Activated naive CD4-positive, alpha-beta T cell treated with anti-CD3 and anti-CD28 coated beads, Interleukin-2, amount 10 ng/mL, durations not matched to agents 7 days and 5 days (primary cell): Measurements from ENCODE around the gene LCA5L.
"Not testable (repeated sequence)": the region's sequence is repeated elsewhere in the genome, so short reads cannot be mapped to it uniquely, and the experiment has no call there.

Source experiments
- CTCF ChIA-PET: fragments of 350-600 bp; sonication (Branson Sonifier 250); formaldehyde crosslinking; loops from one replicate; lab custom pipeline; 2021; ENCODE audit warnings: antibody characterized with exemption; lab: Charles Lee
- DNase-seq: peaks from one replicate; pipeline ENCODE4 v3.0.0-alpha.2; 2020
- H3K27ac Mint-ChIP-seq: one replicate; pipeline ENCODE4 v1.8.0; 2021; ENCODE audit warnings: mild to moderate bottlenecking, moderate library complexity, mixed read lengths
- H3K27me3 Mint-ChIP-seq: one replicate; pipeline ENCODE4 v1.8.0; 2021; ENCODE audit warnings: mild to moderate bottlenecking, mixed read lengths
- H3K36me3 Mint-ChIP-seq: one replicate; pipeline ENCODE4 v1.8.0; 2021; ENCODE audit warnings: mixed read lengths
- H3K4me1 Mint-ChIP-seq: one replicate; pipeline ENCODE4 v1.8.0; 2021; ENCODE audit warnings: mixed read lengths
- H3K4me3 Mint-ChIP-seq: one replicate; pipeline ENCODE4 v1.8.0; 2021; ENCODE audit warnings: mild to moderate bottlenecking, moderate library complexity, mixed read lengths
- H3K9me3 Mint-ChIP-seq: one replicate; pipeline ENCODE4 v1.8.0; 2021; ENCODE audit warnings: mixed read lengths

Gene LCA5L

DNA sequence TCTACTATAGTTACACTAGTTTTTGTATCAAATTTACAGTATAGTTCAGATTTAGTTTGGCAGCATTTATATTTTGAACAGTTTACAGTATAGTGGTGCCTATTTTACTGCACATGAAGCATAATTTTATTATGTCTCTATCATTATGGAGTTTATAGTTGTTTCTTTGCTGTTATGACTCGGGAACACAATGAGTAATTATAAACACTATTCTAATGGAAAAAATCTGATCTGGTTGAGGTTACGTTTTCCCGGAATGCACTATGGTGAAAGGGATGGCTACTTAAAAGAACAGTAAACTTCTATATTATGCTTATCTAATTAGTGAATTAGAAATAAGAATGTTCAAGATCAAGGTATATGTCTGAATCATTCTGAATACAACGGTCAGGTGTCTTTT, 10.6 kb downstream of the LCA5L start:
- no peaks in the 10 kb centered on the region for H3K9me3 Mint-ChIP-seq
- H3K36me3 Mint-ChIP-seq: no peaks in the 10 kb centered on the region
- no peak overlapping the region for H3K27ac Mint-ChIP-seq
- CTCF ChIA-PET: no interaction called here
- no peak overlapping the region for H3K4me3 Mint-ChIP-seq
- H3K27me3 Mint-ChIP-seq: peaks cover 11% of the 10 kb centered on the region
- no peaks in the 10 kb centered on the region for H3K4me1 Mint-ChIP-seq
- DNase-seq: no peak

DNA sequence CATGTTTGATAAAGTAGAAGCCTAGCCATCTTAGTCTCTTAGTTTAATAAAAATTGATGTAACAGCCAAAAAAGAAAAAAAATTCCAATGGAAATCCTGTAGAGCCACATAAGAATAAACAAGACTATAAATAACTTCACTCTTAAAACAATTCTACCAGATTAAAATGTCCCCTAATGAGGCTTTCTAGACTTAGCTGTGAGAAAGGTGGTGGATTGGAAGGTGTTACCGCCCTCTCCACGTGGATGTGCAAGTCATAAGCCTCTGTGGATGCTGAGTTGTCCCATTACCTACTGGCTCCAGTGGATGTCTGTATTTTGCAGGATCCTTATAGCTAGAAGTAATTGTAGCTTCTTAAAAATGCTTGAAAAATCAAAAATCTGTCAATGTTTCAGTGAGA, 14.6 kb downstream of the LCA5L start:
- H3K27me3 Mint-ChIP-seq: peaks cover 5% of the 10 kb centered on the region
- CTCF ChIA-PET: interaction anchor here (0.8 to 1.6 kb wide), 2 partner anchors 11 to 19 kb away, joined by 3 to 4 read pairs; no protein-coding TSS in a partner anchor
- H3K27ac Mint-ChIP-seq: no peak overlapping the region
- no peaks in the 10 kb centered on the region for H3K9me3 Mint-ChIP-seq
- no peak for DNase-seq
- no peaks in the 10 kb centered on the region for H3K4me1 Mint-ChIP-seq
- no peak overlapping the region for H3K4me3 Mint-ChIP-seq
- H3K36me3 Mint-ChIP-seq: no peaks in the 10 kb centered on the region

DNA sequence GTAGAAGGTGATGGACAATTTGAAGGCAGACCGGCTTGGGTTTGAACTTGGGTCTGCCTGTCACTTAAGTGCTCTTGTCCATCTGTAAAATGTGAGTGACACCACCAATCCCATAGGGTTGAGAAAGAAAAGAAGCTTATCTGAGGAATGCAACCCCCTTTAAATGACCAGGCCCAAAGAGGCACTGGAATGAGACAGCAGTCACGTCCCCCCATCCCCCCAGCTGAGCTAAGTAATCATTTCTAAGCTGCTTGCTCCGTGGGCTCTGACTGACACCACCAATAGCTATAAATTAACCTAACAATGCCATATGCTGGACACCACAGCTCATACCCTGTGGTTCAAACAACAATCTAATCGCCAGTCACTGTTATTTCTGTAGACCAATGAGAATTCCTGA, 15.1 kb downstream of the LCA5L start:
- Mint-ChIP-seq H3K27ac (no peak overlapping the region), H3K4me1 (no peaks in the 10 kb centered on the region), H3K36me3 (no peaks in the 10 kb centered on the region), H3K27me3 (peaks cover 9% of the 10 kb centered on the region), H3K9me3 (no peaks in the 10 kb centered on the region), H3K4me3 (no peak overlapping the region)
- no peak for DNase-seq
- CTCF ChIA-PET: interaction anchor here (0.8 to 1.6 kb wide), 2 partner anchors 12 to 18 kb away, joined by 3 to 4 read pairs; no protein-coding TSS in a partner anchor

DNA sequence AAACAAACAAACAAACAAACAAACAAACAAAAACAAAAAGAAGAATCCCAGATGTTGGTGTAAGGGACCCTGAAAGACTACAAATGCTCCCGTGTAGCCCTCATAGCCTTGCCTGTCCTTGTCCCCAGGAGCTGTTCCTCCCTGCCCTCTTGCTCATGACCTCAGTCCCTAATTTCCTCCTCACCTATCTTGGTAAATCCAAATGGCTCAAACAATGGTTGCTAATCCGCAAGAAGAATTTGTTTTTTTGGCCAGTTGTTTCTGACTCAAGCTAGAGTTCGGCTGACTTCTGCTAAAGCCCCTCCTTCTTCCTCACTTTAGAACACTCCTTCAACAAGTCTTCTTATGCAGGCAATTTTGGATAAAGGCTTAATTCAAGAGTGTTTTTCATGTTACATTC, 15.6 kb downstream of the LCA5L start:
- H3K36me3 Mint-ChIP-seq: no peaks in the 10 kb centered on the region
- no peak overlapping the region for H3K4me3 Mint-ChIP-seq
- CTCF ChIA-PET: interaction anchor here (1.6 kb wide), 1 partner anchor 18 kb away, joined by 4 read pairs; no protein-coding TSS in a partner anchor
- no peaks in the 10 kb centered on the region for H3K9me3 Mint-ChIP-seq
- peak overlapping the region; percentile 30 for H3K27ac Mint-ChIP-seq
- no peak for DNase-seq
- H3K27me3 Mint-ChIP-seq: peaks cover 9% of the 10 kb centered on the region
- no peaks in the 10 kb centered on the region for H3K4me1 Mint-ChIP-seq

DNA sequence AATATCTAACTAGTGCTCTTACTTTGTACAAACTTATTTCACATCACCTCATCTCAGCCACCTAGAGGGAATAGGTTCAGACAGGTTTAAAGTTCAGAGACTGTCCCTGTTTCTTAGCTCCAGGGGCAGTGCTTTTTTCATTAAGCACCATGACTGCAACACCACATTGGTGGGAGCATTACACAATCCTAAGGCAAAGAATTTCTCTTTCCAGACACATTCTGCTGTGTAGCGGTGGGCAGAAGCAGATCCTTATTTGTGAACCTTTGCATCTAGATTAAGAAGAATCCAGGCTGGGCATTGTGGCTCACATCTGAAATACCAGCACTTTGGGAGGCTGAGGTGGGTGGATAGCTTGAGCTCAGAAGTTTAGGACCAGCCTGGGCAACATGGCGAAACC, 16.1 kb downstream of the LCA5L start:
- H3K4me1 Mint-ChIP-seq: no peaks in the 10 kb centered on the region
- DNase-seq: no peak
- peaks cover 9% of the 10 kb centered on the region for H3K27me3 Mint-ChIP-seq
- H3K27ac Mint-ChIP-seq: no peak overlapping the region
- CTCF ChIA-PET: interaction anchor here (1.6 kb wide), 1 partner anchor 17 kb away, joined by 4 read pairs; no protein-coding TSS in a partner anchor
- no peaks in the 10 kb centered on the region for H3K9me3 Mint-ChIP-seq
- no peak overlapping the region for H3K4me3 Mint-ChIP-seq
- H3K36me3 Mint-ChIP-seq: no peaks in the 10 kb centered on the region

DNA sequence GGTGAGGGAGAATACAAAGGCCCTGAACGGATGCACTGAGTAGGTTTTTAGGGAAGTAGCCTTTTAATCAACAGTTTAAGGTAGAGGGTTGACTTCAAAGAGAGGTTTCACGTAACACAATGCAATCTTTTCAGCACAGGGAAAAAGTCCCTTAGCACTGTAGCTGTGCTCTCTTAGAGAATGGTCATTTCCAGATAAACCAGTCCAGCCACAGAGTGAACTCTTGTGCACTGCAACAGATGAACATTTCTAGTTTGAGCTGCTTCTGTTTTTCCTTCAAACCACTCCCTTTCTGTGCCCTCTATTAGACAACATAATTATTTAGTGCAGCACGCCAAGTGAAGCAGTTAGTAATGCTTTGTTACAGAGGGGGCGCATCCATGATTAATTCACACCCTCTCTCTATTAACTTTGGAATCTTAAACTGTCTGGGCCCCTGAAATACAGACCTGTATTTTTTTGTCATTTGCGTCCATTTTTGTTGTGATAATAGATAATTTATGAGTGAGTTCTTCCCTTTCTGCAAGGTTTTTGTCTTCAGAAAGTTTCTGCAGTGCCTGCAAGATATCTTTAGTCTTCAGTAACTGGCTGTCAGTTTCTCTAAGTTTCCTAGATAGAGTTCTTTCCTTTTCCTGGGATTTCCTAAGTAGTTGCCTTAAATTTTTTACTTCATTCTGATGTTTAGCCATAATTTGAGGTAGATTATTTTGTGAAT, 22.9 kb downstream of the LCA5L start:
- CTCF ChIA-PET: interaction anchor here (0.7 kb wide), 1 partner anchor 20 kb away, joined by 4 read pairs; no protein-coding TSS in a partner anchor
- Mint-ChIP-seq H3K9me3 (no peaks in the 10 kb centered on the region), H3K4me1 (no peaks in the 10 kb centered on the region), H3K27me3 (peaks cover 4% of the 10 kb centered on the region), H3K27ac (no peak overlapping the region), H3K36me3 (no peaks in the 10 kb centered on the region), H3K4me3 (no peak overlapping the region)
- DNase-seq: no peak

DNA sequence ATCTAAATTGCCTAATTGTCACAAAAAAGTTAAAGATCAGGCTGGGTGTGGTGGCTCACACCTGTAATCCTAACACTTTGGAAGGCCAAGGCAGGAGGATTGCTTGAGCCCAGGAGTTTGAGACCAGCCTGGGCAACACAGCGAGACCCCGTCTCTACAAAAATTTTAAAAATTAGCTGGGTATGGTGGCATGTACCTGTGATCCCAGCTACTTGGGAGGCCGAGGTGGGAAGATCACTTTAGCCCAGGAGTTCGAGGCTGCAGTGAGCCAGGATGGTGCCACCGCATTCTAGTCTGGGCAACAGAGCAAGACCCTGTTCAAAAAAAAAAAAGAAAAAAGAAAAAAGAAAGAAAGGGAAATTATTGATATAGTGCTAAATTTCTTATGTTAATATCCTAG, 26.4 kb downstream of the LCA5L start:
- H3K4me1 Mint-ChIP-seq, H3K27me3 Mint-ChIP-seq, H3K9me3 Mint-ChIP-seq, CTCF ChIA-PET, H3K36me3 Mint-ChIP-seq, H3K27ac Mint-ChIP-seq, DNase-seq, H3K4me3 Mint-ChIP-seq: not testable (repeated sequence)

DNA sequence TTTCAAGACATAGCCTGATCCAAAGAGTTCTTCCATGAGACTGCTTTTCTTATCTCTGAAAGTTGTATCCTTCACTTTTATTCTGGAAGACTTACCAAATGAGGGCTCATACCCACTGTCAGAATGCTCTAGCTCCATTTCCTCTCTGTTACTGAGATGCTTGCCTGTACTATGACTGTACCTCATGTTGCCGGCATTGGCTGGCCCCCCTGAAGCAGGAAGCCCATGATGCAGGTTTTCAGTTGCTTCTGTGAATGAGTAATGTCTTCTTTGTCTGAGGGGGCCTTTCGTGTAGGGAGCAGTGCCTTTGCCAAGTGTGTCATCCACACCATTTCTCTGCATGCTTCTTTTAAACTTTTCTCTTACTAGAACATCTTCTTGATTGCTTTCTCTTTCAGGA, 39.5 kb downstream of the LCA5L start:
- Mint-ChIP-seq H3K9me3 (peaks cover 7% of the 10 kb centered on the region), H3K27ac (no peak overlapping the region), H3K4me3 (no peak overlapping the region), H3K27me3 (no peaks in the 10 kb centered on the region), H3K36me3 (peaks cover 10% of the 10 kb centered on the region), H3K4me1 (no peaks in the 10 kb centered on the region)
- CTCF ChIA-PET: interaction anchor here (1.1 kb wide), 1 partner anchor 35 kb away, joined by 3 read pairs; no protein-coding TSS in a partner anchor
- no peak for DNase-seq

DNA sequence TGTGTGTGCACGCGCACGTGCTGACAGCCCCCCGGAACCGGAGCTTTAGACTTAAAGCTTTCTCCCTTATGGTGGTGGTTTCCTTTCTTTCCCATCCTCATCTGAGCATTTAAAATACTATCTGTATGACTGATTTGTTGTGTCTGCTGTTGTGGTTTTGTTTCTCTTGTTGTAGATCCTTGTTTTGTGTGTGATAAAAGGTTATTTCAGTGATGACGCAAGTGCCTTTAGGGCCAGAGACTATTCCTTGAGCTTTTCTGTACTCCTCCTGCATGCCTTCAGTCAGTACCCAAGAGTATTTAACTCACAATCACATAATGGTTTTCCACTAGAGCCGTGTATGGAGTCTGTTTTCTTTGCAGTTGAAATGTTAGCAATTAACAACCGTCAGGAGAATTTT, 45.4 kb downstream of the LCA5L start:
- Mint-ChIP-seq H3K36me3 (peaks cover 7% of the 10 kb centered on the region), H3K4me3 (no peak overlapping the region), H3K4me1 (no peaks in the 10 kb centered on the region), H3K27ac (no peak overlapping the region), H3K9me3 (no peaks in the 10 kb centered on the region), H3K27me3 (no peaks in the 10 kb centered on the region)
- CTCF ChIA-PET: no interaction called here
- DNase-seq: no peak

DNA sequence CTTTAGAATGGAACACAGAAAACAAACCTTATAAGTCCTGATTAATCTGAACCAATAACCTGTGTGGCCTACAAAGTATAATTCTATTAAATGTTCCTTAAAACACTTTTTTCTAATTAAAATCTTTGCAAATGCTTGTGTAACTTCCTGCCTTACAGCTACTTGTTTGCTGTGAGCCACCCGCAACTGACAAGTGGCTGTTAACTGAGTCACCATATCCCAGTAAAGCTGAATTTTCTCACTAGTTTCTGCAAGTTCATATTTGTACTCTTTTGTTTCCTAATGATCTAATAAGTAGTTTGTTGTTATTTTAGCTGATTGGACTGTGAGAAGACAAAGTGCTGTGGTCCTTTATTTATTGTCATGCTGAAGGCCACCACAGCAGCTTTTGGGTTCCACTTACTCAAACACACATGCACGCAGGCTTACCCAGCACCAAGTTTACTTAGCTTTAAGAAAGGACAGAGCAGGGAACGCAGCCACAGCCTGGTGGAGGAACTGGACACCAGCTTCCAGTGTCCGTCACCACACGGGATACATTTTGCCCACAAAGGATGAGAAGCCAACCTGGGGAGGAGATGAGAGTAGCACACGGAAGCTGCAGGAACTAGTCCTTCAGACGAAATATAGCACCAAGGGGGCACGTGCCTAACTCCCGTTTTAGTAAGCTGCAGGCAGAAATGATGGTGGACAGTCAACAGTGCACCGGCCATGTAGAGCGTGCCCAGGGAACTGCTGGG, 47.8 kb downstream of the LCA5L start:
- Mint-ChIP-seq H3K36me3 (peaks cover 18% of the 10 kb centered on the region), H3K4me3 (no peak overlapping the region), H3K4me1 (no peaks in the 10 kb centered on the region), H3K27ac (no peak overlapping the region), H3K27me3 (no peaks in the 10 kb centered on the region), H3K9me3 (no peaks in the 10 kb centered on the region)
- DNase-seq: no peak
- CTCF ChIA-PET: interaction anchor here (0.6 to 0.9 kb wide), 3 partner anchors 10 to 1911 kb away, joined by 3 read pairs; no protein-coding TSS in a partner anchor

DNA sequence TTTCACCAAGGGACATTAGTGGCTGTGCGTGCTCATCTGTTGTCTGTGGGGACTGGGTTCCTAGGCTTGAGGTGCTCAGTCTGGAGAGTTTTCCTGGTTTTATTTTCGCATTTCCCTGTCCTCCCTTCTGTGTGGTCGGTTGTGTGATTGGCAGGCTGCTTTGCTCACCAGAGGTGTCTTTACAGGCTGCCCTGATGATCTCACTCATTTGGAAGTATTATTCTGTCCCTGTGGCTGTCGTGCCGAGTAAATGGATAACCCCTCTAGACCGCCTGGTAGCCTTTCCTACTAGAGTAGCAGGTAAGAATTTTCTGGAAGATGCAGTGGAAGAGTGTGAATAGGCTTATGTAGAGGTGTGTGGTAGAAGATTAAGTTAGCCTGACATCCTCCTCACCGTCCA, 52.6 kb downstream of the LCA5L start:
- CTCF ChIA-PET: no interaction called here
- H3K27me3 Mint-ChIP-seq: no peaks in the 10 kb centered on the region
- H3K4me1 Mint-ChIP-seq: peaks cover 18% of the 10 kb centered on the region
- H3K9me3 Mint-ChIP-seq: no peaks in the 10 kb centered on the region
- no peak overlapping the region for H3K27ac Mint-ChIP-seq
- DNase-seq: no peak
- no peak overlapping the region for H3K4me3 Mint-ChIP-seq
- peaks cover 29% of the 10 kb centered on the region for H3K36me3 Mint-ChIP-seq

DNA sequence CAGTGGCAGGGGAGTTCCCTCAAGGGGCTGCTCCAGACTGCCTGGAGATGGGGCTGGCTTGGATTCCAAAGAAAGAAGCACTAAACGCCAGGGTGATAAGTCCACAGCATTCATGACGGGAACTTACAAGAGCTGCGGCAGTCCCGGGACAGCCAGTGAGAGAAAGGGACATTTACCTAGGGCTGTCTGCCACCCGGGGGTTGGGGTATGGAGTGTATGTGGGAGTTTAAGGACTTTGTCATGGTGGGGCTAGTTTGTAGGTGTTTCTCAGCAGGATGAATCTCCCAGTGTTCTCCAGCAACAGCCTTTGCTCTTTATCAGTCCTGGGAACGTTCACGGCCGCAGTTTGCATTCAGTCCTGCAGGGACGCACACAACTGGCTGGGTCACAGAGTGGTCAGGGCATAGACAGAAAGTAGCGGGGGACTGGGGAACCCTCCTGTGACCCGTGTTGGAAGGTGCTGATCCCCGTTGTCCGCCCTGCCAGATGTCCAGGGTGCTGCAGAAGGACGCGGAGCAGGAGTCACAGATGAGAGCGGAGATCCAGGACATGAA, 55.3 kb downstream of the LCA5L start:
- H3K4me3 Mint-ChIP-seq: no peak overlapping the region

DNA sequence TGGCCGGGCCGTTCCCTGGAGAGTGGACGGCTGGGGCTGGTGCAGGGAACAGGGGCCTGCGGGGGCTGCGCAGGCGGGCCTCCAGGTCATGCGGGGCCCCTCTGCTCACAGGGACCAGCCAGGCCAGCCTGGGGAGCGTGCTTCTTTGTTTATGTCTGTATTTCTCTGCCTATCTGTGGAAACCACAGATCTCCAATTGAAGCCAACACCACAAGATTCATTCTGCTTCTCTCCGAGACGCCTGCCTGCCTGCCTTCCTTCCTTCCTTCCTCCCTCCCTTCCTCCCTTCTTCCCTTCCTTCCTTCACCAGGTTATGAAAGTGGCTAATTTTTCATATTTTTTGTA, 56.8 kb downstream of the LCA5L start:
- Mint-ChIP-seq H3K4me3 (peak overlapping the region; percentile 73), H3K27ac (no peak overlapping the region), H3K36me3 (peaks cover 16% of the 10 kb centered on the region), H3K27me3 (no peaks in the 10 kb centered on the region), H3K4me1 (peaks cover 46% of the 10 kb centered on the region), H3K9me3 (no peaks in the 10 kb centered on the region)
- CTCF ChIA-PET: no interaction called here
- DNase-seq: no peak

More for the DNA sequence above, 55.3 kb downstream of the LCA5L start:
- Mint-ChIP-seq H3K36me3 (peaks cover 24% of the 10 kb centered on the region), H3K27me3 (no peaks in the 10 kb centered on the region), H3K9me3 (no peaks in the 10 kb centered on the region), H3K27ac (no peak overlapping the region), H3K4me1 (peaks cover 36% of the 10 kb centered on the region)
- no peak for DNase-seq
- CTCF ChIA-PET: interaction anchor here (1.2 to 1.4 kb wide), 3 partner anchors 17 to 76 kb away, joined by 4 to 6 read pairs (median 5); no protein-coding TSS in a partner anchor

DNA sequence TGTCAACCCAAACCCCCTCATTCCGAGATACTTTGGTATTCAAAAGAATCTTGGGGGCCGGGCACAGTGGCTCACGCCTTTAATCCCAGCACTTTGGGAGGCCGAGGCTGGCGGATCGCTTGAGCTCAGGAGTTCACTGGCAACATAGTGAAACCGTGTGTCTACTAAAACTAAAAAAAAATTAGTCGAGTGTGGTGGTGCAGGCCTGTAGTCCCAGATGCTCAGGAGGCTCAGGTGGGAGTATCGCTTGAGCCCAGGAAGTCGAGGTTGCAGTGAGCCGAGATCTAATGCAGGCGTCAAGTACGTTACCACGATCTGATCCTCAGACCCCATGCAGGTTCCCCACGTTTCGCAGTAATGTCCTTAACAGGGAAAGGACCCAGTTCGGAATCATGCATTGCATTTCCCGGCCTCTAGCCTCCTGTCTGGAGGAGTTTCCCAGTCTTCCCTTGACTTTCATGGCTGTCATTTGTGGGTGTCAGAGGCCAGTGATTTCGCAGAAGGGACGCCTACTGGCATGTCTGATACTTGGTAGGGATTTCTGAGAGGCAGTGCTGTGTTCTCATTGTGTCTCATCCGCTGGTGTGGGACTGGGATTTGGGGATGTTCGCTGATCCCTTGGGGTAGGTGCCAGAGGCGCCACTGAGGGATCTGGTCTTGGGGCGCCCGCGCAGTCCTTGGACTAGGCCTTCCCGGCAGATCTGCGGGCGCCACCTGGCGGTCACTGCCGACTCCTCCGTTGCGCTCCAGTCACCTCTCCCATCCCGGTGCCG, 57.4 kb downstream of the LCA5L start:
- Mint-ChIP-seq H3K27me3 (no peaks in the 10 kb centered on the region), H3K36me3 (peaks cover 16% of the 10 kb centered on the region), H3K27ac (peak overlapping the region; percentile 90), H3K4me3 (peak overlapping the region; percentile 73), H3K9me3 (no peaks in the 10 kb centered on the region), H3K4me1 (peaks cover 46% of the 10 kb centered on the region)
- peak; percentile 92 for DNase-seq
- CTCF ChIA-PET: interaction anchor here (0.8 to 2.6 kb wide), 6 partner anchors 10 to 207 kb away, joined by 3 to 13 read pairs (median 6); partner anchors contain the start of genes HMGN1 and PSMG1
